Activated T-cell treated with anti-CD3 and anti-CD28 coated beads, Interleukin-2, amount 50 U/mL, for 72 hours (primary cell): ENCODE results near the gene ZNF24. TPM values are rescaled to one million over a fixed set of nuclear protein-coding genes. Genes with fewer than 3 reads are reported as not detected.

Source experiments
- ATAC-seq, 2 donors: fragments of 150-1000 bp; cut with Tn5 transposase; replicated peaks in 1 of 2; 2 replicates each; pipeline ENCODE4 v1.10.0; 2021; ENCODE audit warnings: moderate library complexity in 2 of 2, mild to moderate bottlenecking in 1 of 2
- DNase-seq, 2 donors: peaks; one replicate each; pipeline ENCODE4 v3.0.0; 2021 to 2022; ENCODE audit warnings: mixed read lengths in 1 of 2
- H3K27ac Mint-ChIP-seq: one replicate; pipeline ENCODE4 v1.8.0; 2022; ENCODE audit warnings: mild to moderate bottlenecking, moderate library complexity, mixed read lengths
- H3K27me3 Mint-ChIP-seq: one replicate; pipeline ENCODE4 v1.8.0; 2022; ENCODE audit warnings: low read depth, mixed read lengths
- H3K36me3 Mint-ChIP-seq, 2 donors: one replicate each; pipeline ENCODE4 v1.8.0; 2022; ENCODE audit warnings: mixed read lengths in 2 of 2, mild to moderate bottlenecking in 1 of 2; ENCODE audit not compliant: insufficient read depth in 2 of 2
- H3K4me1 Mint-ChIP-seq: one replicate; pipeline ENCODE4 v1.8.0; 2022; ENCODE audit warnings: low read depth, mixed read lengths
- H3K4me3 Mint-ChIP-seq, 2 donors: one replicate each; pipeline ENCODE4 v1.8.0; 2022; ENCODE audit warnings: mild to moderate bottlenecking in 2 of 2, mixed read lengths in 2 of 2, moderate library complexity in 2 of 2
- H3K9me3 Mint-ChIP-seq, 2 donors: one replicate each; pipeline ENCODE4 v1.8.0; 2022; ENCODE audit warnings: mixed read lengths in 2 of 2
- total RNA-seq, 2 donors: library from RNA; stranded (reverse); gene quantifications; one replicate each; pipeline ENCODE4 v1.2.3, GENCODE V29; 2022

The ZNF24 gene
- 10 to 100 TPM; 57.4 to 57.8 TPM for total RNA-seq

DNA sequence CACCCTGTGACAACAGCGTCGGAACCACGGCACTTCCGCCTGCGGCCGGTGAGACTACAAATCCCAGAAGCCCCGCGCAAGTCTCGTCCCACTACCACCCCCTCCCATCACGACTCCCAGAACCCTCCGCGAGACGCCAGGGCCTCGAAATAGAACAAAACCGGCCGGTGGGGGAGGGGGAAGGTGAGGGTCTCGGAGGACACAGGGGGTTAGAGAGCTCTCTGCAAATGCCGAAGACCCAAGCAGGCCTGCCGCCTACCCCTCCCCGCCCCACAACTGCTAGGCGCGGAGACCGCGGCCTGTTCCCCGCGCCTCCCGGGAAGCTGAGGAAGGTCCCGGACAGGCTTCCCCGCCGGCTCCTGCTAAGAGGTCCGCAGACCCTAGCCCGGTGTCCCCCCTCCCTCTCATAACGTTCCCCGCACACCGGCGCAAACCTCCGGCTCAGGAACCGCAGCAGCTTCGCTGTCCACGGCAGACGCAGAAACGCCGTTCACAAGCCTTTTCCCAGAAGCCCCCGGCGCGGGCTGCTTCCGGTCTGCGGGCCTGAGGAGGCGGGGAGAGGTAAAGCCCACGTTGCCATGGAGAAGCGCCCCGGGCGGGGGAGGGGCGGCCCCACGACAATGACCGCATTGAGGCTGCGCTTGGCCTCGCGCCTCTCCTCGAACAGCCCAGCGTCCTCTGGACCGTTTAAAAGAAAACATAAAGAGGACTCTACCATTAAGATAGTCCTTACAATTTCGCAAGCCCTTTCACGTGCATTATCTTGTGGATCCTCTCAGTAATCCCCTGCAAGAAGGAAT lies at the start of gene ZNF24:
TSS of gene ZNF24 (minus strand) at position 485 of the 800 bp plus-strand sequence. CDS start 3,770 bp downstream, outside the sequence.
- H3K36me3 Mint-ChIP-seq, result peaks cover 2 to 14% of the 10 kb centered on the region in 2 donors
- H3K4me3 Mint-ChIP-seq, result peak within 1 kb of the TSS; percentile 88 to 94
- H3K4me1 Mint-ChIP-seq, result peaks cover 41% of the 10 kb centered on the region
- peak; percentile 91 for ATAC-seq
- no peaks in the 10 kb centered on the region for H3K9me3 Mint-ChIP-seq
- DNase-seq, result peak; percentile 95
- no peaks in the 10 kb centered on the region for H3K27me3 Mint-ChIP-seq
- peak within 1 kb of the TSS; percentile 96 for H3K27ac Mint-ChIP-seq

DNA sequence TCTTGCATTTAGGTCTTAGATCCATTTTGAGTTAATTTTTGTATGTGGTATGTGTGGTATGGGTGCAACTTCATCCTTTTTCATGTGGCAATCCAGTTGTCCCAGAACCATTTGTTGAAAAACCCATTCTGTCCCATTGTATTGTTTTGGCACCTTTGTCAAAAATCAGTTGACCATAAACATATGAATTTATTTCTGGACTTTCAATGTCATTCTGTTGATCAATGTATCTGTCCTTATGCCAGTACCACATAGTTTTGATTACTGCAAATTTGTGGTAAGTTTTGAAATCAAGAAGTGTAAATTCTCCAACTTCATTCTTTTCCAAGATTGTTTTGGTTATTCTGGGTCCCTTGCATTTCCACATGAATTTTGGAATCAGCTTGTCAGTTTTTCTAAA lies 49.5 kb upstream of the ZNF24 start:
- no peak overlapping the region for H3K4me3 Mint-ChIP-seq
- no peak for DNase-seq
- peaks cover 29% of the 10 kb centered on the region for H3K27me3 Mint-ChIP-seq
- ATAC-seq, result no peak
- no peaks in the 10 kb centered on the region for H3K9me3 Mint-ChIP-seq
- H3K36me3 Mint-ChIP-seq, result no peaks in the 10 kb centered on the region
- H3K4me1 Mint-ChIP-seq, result no peaks in the 10 kb centered on the region
- no peak overlapping the region for H3K27ac Mint-ChIP-seq

DNA sequence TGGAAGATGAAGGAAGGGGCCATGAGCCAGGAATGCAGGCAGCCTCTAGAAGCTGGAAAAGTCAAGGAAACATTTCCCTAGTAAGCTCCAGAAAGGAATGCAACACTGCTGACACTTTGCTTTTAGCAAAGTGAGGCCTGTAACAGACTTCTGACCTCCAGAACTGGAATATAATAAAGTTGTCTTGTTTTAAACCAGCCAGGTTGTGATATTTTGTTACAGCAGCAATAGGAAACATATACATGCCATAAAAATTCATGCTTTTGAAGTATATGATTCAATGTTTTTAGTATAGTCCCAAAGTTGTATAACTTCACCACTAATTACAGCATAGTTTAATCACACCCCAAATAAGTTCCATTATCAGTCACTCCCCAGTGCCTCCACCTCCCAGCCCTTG lies 48.2 kb upstream of the ZNF24 start:
- Mint-ChIP-seq H3K36me3 (no peaks in the 10 kb centered on the region), H3K27ac (no peak overlapping the region), H3K27me3 (peaks cover 35% of the 10 kb centered on the region), H3K4me1 (no peaks in the 10 kb centered on the region), H3K4me3 (no peak overlapping the region), H3K9me3 (no peaks in the 10 kb centered on the region)
- ATAC-seq (no peak), DNase-seq (no peak)

DNA sequence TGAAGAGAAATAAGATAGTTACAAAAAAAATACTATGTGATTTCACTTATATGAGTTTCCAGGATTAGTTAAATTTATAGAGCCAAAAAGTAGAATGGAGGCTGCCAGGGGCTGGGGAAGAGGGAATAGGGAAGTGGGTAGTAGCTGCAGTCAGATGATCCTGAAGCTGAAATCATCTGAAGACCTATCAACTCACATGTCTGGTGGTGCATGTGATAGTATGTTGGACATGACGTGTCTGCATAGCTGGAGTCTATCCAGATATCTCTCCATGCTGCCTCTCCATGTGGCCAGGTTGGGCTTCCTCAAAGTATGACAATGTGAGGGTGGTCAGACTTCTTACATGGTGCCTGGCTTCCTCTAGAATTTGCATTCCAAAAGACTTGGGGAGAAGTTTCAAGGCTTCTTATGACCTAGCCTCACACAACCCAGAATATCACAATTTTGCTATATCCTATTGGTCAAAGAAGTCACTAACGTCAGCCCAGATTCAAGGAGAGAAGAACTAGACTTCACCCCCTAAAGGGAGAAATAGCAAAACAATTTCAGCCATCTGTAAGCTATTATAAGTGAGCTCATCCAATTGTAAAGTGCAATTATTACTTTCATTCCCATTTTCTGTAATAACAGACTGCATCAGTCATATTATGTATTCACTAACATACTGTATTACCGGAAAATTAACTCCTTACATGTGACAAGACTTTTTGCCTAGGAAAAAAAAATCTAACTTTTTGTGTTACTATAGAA lies 46.9 kb upstream of the ZNF24 start:
- no peak overlapping the region for H3K27ac Mint-ChIP-seq
- ATAC-seq (no peak), DNase-seq (no peak)
- H3K27me3 Mint-ChIP-seq, result peaks cover 44% of the 10 kb centered on the region
- H3K9me3 Mint-ChIP-seq, result no peaks in the 10 kb centered on the region
- H3K4me1 Mint-ChIP-seq, result peaks cover 6% of the 10 kb centered on the region
- H3K4me3 Mint-ChIP-seq, result no peak overlapping the region
- no peaks in the 10 kb centered on the region for H3K36me3 Mint-ChIP-seq

DNA sequence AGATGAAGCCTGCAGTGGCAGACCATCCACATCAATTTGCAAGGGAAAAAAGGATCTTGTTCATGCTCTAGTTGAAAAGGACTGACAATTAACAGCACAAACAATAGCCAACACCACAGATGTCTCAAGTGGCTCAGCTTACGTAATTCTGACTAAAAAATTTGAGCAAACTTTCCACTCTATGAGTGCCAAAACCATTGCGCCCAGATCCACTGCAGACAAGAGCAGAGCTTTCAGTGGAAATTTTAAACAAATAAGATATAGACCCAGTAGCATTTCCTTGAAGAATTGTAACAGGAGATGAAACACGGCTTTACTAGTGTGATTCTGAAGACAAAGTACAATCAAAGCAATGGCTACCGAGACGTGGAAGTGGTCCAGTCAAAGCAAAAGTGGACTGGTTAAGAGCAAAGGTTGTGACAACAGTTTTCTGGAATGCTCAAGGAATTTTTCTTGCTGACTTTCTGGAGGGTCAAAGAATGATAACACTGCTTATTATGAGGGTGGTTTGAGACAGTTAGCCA lies 44.9 kb upstream of the ZNF24 start:
- no peak overlapping the region for H3K4me3 Mint-ChIP-seq
- no peak overlapping the region for H3K27ac Mint-ChIP-seq
- no peaks in the 10 kb centered on the region for H3K9me3 Mint-ChIP-seq
- H3K27me3 Mint-ChIP-seq, result peaks cover 44% of the 10 kb centered on the region
- DNase-seq, result no peak
- peaks cover 6% of the 10 kb centered on the region for H3K4me1 Mint-ChIP-seq
- ATAC-seq, result no peak
- no peaks in the 10 kb centered on the region for H3K36me3 Mint-ChIP-seq

DNA sequence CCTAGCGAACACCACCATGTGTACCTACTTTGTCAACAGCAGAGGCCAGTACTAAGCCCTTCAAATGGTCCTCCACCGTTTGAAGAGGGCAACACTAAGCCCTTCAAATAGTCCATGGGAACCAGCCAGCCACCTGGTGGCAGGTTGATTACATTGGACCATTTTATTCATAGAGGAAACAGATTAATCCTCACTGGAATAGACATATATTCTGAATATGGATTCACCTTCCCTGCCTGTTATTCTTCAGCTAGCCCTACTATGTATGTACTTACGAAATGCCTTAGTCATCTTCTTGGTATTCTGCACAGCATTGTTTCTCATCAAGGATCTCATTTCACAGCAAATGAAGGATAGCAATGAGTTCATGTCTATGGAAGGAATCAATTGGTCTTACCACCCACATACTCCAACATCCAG lies 42.9 kb upstream of the ZNF24 start:
- ATAC-seq (peak; percentile 53 to 55), DNase-seq (no peak)
- Mint-ChIP-seq H3K27ac (no peak overlapping the region), H3K4me1 (peaks cover 6% of the 10 kb centered on the region), H3K9me3 (no peaks in the 10 kb centered on the region), H3K27me3 (peaks cover 44% of the 10 kb centered on the region), H3K4me3 (no peak overlapping the region), H3K36me3 (no peaks in the 10 kb centered on the region)

DNA sequence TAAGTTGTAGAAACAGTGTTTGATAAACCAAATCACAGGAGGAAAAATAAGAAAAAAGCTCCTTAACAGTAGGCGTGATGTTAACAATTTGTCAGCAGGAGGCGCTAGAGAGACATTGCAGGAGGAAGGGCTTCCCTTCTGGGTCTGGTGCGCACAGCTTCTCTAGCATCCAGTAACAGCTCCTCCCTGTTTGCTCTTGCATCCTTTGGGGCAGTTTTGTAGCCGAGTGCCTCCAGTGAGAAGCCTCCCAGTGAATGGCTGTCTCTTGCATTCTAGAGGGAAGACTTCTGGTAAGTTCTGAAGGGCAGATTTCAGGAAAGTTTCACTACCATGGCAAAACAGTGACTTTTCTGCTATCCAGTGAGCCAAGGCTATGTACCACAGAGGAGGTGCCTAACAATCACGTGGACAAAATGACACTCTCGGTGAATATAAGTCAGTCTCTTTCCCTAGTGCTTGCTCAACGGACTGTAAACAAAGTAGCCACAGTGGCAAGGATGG lies 42.4 kb upstream of the ZNF24 start:
- Mint-ChIP-seq H3K4me1 (peaks cover 6% of the 10 kb centered on the region), H3K9me3 (no peaks in the 10 kb centered on the region), H3K36me3 (no peaks in the 10 kb centered on the region), H3K27ac (no peak overlapping the region), H3K4me3 (peak overlapping the region; percentile 41 to 54), H3K27me3 (peaks cover 44% of the 10 kb centered on the region)
- DNase-seq (peak; percentile 65 to 66), ATAC-seq (peak; percentile 76 to 80)

DNA sequence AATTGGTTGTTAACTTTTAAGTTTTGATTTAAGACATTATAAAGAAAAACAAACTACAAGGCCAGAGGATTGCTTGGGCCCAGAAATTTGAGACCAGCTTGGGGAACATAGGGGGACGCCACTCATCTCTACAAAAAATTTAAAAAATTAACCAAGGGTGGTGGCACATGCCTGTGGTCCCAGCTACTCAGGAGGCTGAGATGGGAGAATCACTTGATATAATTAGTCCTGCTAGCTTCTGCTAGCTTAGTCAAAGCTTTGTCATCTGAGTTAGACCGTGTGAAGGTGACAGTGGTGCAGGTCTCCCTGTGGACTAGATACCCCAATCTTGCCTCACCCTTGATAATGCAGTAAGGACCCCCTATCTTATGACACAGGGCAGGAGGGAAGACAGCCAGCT lies 38.9 kb upstream of the ZNF24 start:
- Mint-ChIP-seq H3K27me3 (peaks cover 28% of the 10 kb centered on the region), H3K27ac (no peak overlapping the region), H3K9me3 (no peaks in the 10 kb centered on the region), H3K4me3 (no peak overlapping the region), H3K36me3 (no peaks in the 10 kb centered on the region), H3K4me1 (peaks cover 6% of the 10 kb centered on the region)
- ATAC-seq, result no peak
- DNase-seq, result no peak

DNA sequence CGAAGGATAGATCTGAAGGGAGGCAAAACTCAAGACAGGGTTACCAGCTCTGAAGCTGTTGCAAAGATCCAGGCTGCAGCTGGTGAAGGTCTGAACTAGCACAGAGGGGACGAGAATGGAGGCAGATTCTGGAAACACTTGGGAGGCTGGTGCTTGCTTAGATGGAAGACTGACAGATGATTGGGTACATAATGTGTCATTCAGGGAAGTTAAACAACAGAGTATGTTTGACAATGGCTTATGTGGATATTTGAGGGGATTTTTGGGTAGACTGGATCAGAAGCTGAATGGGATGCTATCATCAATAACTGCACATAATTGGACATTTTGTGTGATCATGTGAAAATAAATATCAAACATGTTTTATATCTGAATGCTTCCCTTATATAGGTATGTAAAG lies 35.2 kb upstream of the ZNF24 start:
- DNase-seq, result no peak
- Mint-ChIP-seq H3K4me3 (no peak overlapping the region), H3K36me3 (peaks cover 0 to 1% of the 10 kb centered on the region in 2 donors), H3K4me1 (peaks cover 11% of the 10 kb centered on the region), H3K27ac (no peak overlapping the region), H3K27me3 (peaks cover 19% of the 10 kb centered on the region), H3K9me3 (no peaks in the 10 kb centered on the region)
- ATAC-seq, result no peak

DNA sequence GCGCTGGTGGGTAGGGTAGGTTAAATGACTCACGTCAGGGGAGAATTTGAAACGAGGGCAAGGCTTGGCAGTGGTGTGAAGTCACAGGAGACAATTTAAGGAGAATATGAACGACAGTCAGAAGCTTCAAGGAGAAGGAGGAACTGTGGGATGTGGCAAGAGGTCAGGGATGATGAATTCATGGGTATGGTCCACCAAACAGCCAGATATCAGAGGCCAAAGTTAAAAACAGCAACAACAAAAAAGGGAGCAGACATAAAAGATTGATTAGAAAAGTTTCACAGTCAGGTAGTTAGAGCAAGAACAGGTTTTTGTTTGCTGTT lies 34.3 kb upstream of the ZNF24 start:
- Mint-ChIP-seq H3K36me3 (peaks cover 0 to 1% of the 10 kb centered on the region in 2 donors), H3K4me1 (peaks cover 11% of the 10 kb centered on the region), H3K27me3 (peaks cover 23% of the 10 kb centered on the region), H3K4me3 (no peak overlapping the region), H3K27ac (no peak overlapping the region), H3K9me3 (no peaks in the 10 kb centered on the region)
- no peak for DNase-seq
- no peak for ATAC-seq

DNA sequence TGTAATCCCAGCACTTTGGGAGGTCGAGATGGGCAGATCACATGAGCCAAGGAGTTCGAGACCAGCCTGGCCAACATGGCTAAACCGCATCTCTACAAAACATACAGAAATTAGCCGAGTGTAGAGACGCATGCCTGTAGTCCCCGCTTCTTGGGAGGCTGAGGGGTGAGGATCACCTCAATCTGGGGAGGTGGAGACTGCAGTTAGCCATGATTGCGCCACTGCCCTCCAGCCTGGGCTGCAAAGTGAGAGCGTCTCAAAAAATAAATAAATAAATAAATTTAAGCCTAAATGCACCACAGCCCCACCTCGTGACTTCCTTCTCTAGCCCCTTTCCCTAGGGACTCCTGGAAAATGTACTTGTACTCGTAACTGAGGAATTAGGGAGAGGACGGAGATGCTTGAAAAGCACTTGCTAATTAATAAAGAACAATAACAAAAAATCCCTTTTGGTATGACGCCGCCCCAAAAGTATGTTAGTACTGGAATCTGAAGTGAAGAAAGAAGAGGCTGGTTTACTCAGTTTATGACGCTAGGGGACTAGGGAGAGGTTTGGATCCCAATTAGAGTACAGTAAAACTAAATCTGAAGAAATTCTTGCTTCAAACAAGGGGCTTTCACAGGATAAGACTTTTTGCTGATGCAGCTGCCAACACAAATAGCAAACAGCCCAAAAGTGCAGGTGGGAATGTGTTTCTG lies 33.8 kb upstream of the ZNF24 start:
- no peak for DNase-seq
- H3K27ac Mint-ChIP-seq, result no peak overlapping the region

DNA sequence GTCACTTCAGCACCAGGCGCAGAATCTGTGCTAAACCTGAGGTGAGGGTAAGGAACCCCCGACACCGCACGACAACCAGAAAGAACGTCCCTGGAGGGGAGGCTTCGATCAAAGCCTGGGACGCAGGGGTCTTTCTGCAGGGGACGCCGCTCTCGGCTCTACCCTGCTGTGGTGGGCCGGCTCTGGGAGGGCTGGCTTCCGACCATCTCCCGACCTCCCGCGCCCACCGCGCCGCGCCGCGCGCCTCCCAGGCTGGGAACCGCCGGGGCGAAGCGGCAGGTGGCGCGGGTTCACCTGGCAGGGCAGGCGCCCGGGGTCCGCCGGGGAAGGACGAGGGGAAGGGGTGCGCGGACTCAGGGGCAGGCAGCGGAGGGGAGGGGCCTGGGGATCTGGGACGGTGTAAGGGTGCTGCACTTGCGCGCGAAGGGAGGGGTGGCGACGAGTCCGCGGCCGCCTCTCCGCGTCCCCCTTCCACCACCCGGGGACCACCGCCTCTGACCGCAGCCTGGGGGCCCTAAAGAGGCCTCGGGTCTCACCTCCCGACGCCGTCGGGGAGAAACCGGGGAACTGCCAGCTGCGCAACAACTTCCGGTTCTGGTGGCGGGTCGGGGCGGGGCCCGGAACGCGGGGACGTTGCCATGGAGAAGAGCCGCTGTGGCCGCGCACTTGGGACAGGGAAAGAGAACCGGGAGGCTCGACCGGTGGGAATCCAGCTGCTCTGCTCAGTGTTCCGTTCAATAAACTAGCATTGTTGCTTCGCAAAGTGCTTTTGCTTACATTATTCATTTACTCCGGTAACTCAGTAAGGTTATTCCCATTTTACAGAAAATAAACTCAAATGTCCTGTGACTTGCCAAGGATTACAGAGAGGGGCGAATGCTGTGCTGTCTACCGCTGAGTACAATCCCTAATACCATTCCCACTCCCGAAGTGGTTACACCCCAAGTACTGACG lies 32.8 kb upstream of the ZNF24 start, which contains the start of gene ZNF396:
TSS of gene ZNF396 (minus strand) at position 596 of the 954 bp plus-strand sequence. CDS start 3,045 bp downstream, outside the sequence.
- H3K4me1 Mint-ChIP-seq, result peaks cover 21% of the 10 kb centered on the region
- peaks cover 0 to 1% of the 10 kb centered on the region in 2 donors for H3K36me3 Mint-ChIP-seq
- DNase-seq (peak; percentile 77 to 84), ATAC-seq (peak; percentile 83 to 89)
- H3K4me3 Mint-ChIP-seq, result peak within 1 kb of the TSS; percentile 88 to 89
- no peak within 1 kb of the TSS for H3K27ac Mint-ChIP-seq
- no peaks in the 10 kb centered on the region for H3K9me3 Mint-ChIP-seq
- peaks cover 23% of the 10 kb centered on the region for H3K27me3 Mint-ChIP-seq

More for the DNA sequence above, 33.8 kb upstream of the ZNF24 start:
- H3K27me3 Mint-ChIP-seq, result peaks cover 23% of the 10 kb centered on the region
- no peaks in the 10 kb centered on the region for H3K9me3 Mint-ChIP-seq
- peaks cover 0 to 1% of the 10 kb centered on the region in 2 donors for H3K36me3 Mint-ChIP-seq
- H3K4me3 Mint-ChIP-seq, result peak overlapping the region; percentile 75 to 88
- peaks cover 11% of the 10 kb centered on the region for H3K4me1 Mint-ChIP-seq
- no peak for ATAC-seq
